Ishikawa (cell line): ENCODE data around the gene SLC11A1.

Source experiments
- CEBPB ChIP-seq: IDR thresholded peaks from 2 replicates; pipeline ENCODE4 v1.6.1; 2012
- CREB1 ChIP-seq: IDR thresholded peaks from 2 replicates; pipeline ENCODE4 v1.6.1; 2012; ENCODE audit warnings: low read depth
- EGR1 ChIP-seq: IDR thresholded peaks from 2 replicates; pipeline ENCODE4 v1.6.1; 2012
- EP300 ChIP-seq: IDR thresholded peaks from 2 replicates; pipeline ENCODE4 v1.6.1; 2012; ENCODE audit warnings: borderline replicate concordance
- FOXM1 ChIP-seq: IDR thresholded peaks from 2 replicates; pipeline ENCODE4 v1.6.1; 2012; ENCODE audit warnings: low read depth, borderline replicate concordance
- NFIC ChIP-seq: IDR thresholded peaks from 2 replicates; pipeline ENCODE4 v1.6.1; 2012
- RAD21 ChIP-seq: IDR thresholded peaks from 2 replicates; pipeline ENCODE4 v1.6.1; 2012; ENCODE audit warnings: low read depth
- REST ChIP-seq: IDR thresholded peaks from 2 replicates; pipeline ENCODE4 v1.6.1; 2012; ENCODE audit warnings: low read depth, mild to moderate bottlenecking
- TAF1 ChIP-seq: IDR thresholded peaks from 2 replicates; pipeline ENCODE4 v1.6.1; 2012; ENCODE audit warnings: low read depth, mild to moderate bottlenecking
- TCF12 ChIP-seq: IDR thresholded peaks from 2 replicates; pipeline ENCODE4 v1.6.1; 2012; ENCODE audit warnings: low read depth
- USF1 ChIP-seq: IDR thresholded peaks from 2 replicates; pipeline ENCODE4 v1.6.1; 2012
- TF ChIP-seq, protein P1 (sequence below): IDR thresholded peaks from 2 replicates; pipeline ENCODE4 v1.6.1; 2012

DNA sequence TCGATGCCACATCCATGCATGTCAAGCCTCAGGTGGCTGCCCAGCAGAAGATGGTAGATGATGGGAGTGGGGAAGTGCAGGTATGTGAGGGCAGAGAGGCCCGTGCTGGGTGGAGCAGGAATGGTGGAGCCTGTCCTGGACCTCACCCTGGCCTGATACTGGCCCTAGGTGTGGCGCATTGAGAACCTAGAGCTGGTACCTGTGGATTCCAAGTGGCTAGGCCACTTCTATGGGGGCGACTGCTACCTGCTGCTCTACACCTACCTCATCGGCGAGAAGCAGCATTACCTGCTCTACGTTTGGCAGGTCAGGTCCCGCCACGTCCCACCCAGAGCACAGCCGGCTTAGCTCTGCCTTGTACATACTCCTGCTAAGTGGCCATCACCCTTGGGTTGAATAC, 49.8 kb downstream of the SLC11A1 start:
- TF ChIP-seq CEBPB = no peak
- TF ChIP-seq RAD21 = no peak
- no peak for TF ChIP-seq EGR1
- TF ChIP-seq, protein P1, sequence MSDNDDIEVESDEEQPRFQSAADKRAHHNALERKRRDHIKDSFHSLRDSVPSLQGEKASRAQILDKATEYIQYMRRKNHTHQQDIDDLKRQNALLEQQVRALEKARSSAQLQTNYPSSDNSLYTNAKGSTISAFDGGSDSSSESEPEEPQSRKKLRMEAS = no peak
- no peak for TF ChIP-seq USF1
- no peak for TF ChIP-seq REST
- TF ChIP-seq CREB1 = no peak
- TF ChIP-seq FOXM1 = no peak
- no peak for TF ChIP-seq NFIC
- no peak for TF ChIP-seq TCF12
- TF ChIP-seq EP300 = no peak
- TF ChIP-seq TAF1 = no peak
